ENCODE results near the gene COL27A1.

The COL27A1 gene

DNA sequence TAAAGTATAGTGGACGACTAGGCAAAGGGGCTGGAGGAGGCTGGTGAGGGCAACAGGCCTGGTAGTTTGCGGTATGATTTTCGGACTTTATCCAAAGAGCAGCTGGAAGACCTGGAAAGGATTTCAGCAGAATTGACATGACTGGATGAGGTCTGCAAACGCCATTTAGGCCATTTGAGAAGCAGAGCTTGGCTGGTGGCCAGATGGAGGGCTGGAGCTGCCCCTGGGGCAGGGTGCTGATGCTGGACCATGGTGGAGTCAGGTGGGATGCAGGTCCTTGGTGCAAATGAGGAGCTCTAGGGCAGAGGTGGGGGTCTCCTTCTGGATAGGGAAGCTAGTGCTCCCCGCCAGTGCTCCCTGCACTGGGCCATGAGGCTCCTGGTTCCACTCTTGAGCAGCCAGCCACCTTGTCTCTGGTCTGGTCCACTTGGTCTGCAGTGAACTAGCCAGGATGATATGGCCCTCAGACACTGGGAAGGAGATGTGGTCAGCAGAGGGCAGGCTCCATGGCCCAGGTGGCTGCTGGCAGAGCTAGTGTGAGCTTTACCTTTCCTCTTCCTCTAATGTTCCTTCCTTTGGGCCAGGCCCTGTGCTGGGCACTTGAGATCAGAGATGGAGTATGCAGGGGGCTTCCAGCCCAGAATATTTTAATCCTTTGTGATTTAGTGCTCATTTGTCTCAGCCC lies 31.4 kb downstream of the COL27A1 start (continued):
- TF ChIP-seq, protein P1, sequence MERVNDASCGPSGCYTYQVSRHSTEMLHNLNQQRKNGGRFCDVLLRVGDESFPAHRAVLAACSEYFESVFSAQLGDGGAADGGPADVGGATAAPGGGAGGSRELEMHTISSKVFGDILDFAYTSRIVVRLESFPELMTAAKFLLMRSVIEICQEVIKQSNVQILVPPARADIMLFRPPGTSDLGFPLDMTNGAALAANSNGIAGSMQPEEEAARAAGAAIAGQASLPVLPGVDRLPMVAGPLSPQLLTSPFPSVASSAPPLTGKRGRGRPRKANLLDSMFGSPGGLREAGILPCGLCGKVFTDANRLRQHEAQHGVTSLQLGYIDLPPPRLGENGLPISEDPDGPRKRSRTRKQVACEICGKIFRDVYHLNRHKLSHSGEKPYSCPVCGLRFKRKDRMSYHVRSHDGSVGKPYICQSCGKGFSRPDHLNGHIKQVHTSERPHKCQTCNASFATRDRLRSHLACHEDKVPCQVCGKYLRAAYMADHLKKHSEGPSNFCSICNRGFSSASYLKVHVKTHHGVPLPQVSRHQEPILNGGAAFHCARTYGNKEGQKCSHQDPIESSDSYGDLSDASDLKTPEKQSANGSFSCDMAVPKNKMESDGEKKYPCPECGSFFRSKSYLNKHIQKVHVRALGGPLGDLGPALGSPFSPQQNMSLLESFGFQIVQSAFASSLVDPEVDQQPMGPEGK (CRISPR knock-in tag; IDR thresholded peaks at IDR 0.05; ENCODE audit: borderline replicate concordance): no peak
- no peak for TF ChIP-seq ZC3H10 (CRISPR knock-in tag; IDR thresholded peaks at IDR 0.05)
- TF ChIP-seq ZFP3 (CRISPR knock-in tag; IDR thresholded peaks at IDR 0.05): no peak
- no peak for TF ChIP-seq TOX (CRISPR knock-in tag; IDR thresholded peaks at IDR 0.05; ENCODE audit: borderline replicate concordance)
- TF ChIP-seq CSDC2 (CRISPR knock-in tag; IDR thresholded peaks at IDR 0.05): no peak

DNA sequence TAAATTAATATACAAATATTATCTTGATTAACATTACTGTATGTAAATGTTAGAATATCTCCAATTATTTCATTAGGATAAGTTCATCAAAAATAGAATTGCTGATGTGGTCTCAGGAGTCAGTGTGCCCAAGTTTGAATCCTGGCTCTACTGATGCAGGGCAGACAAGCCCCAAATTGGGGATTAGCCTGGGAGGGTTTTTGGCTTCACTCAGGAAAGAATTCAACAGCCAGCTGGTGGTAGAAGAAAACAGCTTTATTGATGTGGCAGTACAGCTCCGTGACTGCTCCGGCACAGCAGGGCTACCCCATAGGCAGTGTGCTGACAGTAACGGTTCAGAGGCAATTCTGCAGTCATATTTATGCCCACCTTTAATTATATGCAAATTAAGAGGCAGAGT lies 32.5 kb downstream of the COL27A1 start:
- no peak for ATAC-seq

DNA sequence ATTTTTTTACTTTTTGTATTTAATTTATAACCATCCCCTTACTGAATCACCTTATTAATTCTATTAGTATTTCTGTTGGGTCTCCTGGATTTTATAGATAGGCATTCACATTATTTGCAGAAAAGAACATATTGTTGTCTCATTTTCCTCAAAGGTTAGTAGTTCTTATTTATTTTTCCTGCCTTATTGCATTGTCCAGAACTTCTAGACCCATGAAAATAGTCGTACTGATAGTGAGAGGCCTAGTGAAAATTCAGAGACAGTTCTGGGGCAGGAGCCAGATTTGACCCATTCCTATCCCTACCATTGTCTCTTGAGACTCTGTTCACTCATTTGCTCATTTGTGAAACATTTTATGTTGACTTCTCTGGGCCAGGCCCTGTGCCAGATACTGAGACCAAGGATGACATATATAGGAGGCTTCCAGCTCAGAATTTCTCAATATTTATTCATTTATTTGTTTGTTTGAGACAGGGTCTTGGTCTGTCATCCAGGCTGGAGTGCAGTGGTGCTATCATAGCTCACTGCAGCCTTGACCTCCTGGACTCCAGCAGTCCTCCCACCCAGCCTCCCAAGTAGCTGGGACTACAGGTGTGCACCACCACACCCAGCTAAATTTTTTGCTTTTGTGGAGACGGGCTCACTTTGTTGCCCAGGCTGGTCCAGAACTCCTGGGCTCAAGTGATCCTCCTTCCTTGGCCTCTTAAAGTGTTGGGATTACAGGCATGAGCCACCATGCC lies 34.7 kb downstream of the COL27A1 start:
- no peak for ATAC-seq
- no peak for TF ChIP-seq GLIS3 (CRISPR knock-in tag; IDR thresholded peaks at IDR 0.05)
- TF ChIP-seq, protein P2, sequence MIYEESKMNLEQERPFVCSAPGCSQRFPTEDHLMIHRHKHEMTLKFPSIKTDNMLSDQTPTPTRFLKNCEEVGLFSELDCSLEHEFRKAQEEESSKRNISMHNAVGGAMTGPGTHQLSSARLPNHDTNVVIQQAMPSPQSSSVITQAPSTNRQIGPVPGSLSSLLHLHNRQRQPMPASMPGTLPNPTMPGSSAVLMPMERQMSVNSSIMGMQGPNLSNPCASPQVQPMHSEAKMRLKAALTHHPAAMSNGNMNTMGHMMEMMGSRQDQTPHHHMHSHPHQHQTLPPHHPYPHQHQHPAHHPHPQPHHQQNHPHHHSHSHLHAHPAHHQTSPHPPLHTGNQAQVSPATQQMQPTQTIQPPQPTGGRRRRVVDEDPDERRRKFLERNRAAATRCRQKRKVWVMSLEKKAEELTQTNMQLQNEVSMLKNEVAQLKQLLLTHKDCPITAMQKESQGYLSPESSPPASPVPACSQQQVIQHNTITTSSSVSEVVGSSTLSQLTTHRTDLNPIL (CRISPR knock-in tag; IDR thresholded peaks at IDR 0.05; ENCODE audit: low read depth): no peak
- TF ChIP-seq BACH2 (CRISPR knock-in tag; IDR thresholded peaks at IDR 0.05; ENCODE audit: borderline replicate concordance): no peak
- TF ChIP-seq ZNF8 (CRISPR knock-in tag; IDR thresholded peaks at IDR 0.05): no peak
- TF ChIP-seq, protein P3, sequence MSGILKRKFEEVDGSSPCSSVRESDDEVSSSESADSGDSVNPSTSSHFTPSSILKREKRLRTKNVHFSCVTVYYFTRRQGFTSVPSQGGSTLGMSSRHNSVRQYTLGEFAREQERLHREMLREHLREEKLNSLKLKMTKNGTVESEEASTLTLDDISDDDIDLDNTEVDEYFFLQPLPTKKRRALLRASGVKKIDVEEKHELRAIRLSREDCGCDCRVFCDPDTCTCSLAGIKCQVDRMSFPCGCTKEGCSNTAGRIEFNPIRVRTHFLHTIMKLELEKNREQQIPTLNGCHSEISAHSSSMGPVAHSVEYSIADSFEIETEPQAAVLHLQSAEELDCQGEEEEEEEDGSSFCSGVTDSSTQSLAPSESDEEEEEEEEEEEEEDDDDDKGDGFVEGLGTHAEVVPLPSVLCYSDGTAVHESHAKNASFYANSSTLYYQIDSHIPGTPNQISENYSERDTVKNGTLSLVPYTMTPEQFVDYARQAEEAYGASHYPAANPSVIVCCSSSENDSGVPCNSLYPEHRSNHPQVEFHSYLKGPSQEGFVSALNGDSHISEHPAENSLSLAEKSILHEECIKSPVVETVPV (CRISPR knock-in tag; IDR thresholded peaks at IDR 0.05): no peak
- TF ChIP-seq CSDC2 (CRISPR knock-in tag; IDR thresholded peaks at IDR 0.05): no peak
- TF ChIP-seq ZC3H10 (CRISPR knock-in tag; IDR thresholded peaks at IDR 0.05): no peak
- TF ChIP-seq PPARA (CRISPR knock-in tag; IDR thresholded peaks at IDR 0.05; ENCODE audit: borderline replicate concordance): no peak
- no peak for TF ChIP-seq ZFP3 (CRISPR knock-in tag; IDR thresholded peaks at IDR 0.05)
- no peak for TF ChIP-seq TCF4 (CRISPR knock-in tag; IDR thresholded peaks at IDR 0.05; ENCODE audit: borderline replicate concordance)
- TF ChIP-seq RARB (CRISPR knock-in tag; IDR thresholded peaks at IDR 0.05): no peak
- TF ChIP-seq TOX (CRISPR knock-in tag; IDR thresholded peaks at IDR 0.05; ENCODE audit: borderline replicate concordance): no peak
- no peak for TF ChIP-seq ZFP30 (CRISPR knock-in tag; IDR thresholded peaks at IDR 0.05)
- TF ChIP-seq ZNF565 (CRISPR knock-in tag; conservative IDR thresholded peaks at IDR 0.05; ENCODE audit: low read depth): no peak

More for the DNA sequence above, 32.5 kb downstream of the COL27A1 start:
- TF ChIP-seq, protein P4, sequence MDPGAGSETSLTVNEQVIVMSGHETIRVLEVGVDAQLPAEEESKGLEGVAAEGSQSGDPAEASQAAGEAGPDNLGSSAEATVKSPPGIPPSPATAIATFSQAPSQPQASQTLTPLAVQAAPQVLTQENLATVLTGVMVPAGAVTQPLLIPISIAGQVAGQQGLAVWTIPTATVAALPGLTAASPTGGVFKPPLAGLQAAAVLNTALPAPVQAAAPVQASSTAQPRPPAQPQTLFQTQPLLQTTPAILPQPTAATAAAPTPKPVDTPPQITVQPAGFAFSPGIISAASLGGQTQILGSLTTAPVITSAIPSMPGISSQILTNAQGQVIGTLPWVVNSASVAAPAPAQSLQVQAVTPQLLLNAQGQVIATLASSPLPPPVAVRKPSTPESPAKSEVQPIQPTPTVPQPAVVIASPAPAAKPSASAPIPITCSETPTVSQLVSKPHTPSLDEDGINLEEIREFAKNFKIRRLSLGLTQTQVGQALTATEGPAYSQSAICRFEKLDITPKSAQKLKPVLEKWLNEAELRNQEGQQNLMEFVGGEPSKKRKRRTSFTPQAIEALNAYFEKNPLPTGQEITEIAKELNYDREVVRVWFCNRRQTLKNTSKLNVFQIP (CRISPR knock-in tag; IDR thresholded peaks at IDR 0.05; ENCODE audit: borderline replicate concordance, low read depth): no peak
- 0 out of 2 replicates have a peak, but pooled peaks have one; percentile 35 for TF ChIP-seq ZNF70 (CRISPR knock-in tag; IDR thresholded peaks at IDR 0.05)

DNA sequence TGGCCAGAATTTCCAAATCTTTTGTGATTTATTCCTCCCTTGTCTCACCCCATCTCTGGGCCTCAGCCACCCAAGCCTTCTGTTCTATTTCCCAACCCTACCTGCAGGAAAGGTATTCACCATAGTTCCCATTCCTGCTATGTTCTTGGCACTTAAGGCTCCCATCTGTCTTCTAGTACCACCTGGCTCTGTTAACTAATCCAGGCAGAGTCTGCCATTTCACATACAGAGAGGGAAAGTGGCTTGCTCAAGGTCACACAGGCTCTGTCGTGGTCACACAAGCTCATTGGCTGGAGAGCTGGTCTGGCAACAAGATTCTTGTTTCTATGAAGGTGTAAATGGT lies 35.2 kb downstream of the COL27A1 start:
- ATAC-seq: no peak
- TF ChIP-seq ARNTL (CRISPR knock-in tag; IDR thresholded peaks at IDR 0.05; ENCODE audit: borderline replicate concordance, low read depth) (no peak), ZFP3 (CRISPR knock-in tag; IDR thresholded peaks at IDR 0.05) (no peak), PPARA (CRISPR knock-in tag; IDR thresholded peaks at IDR 0.05; ENCODE audit: borderline replicate concordance) (no peak), ZC3H10 (CRISPR knock-in tag; IDR thresholded peaks at IDR 0.05) (no peak), SNAI2 (CRISPR knock-in tag; IDR thresholded peaks at IDR 0.05) (no peak), BACH2 (CRISPR knock-in tag; IDR thresholded peaks at IDR 0.05; ENCODE audit: borderline replicate concordance) (no peak), ISL1 (CRISPR knock-in tag; IDR thresholded peaks at IDR 0.05) (no peak), ZNF565 (CRISPR knock-in tag; conservative IDR thresholded peaks at IDR 0.05; ENCODE audit: low read depth) (no peak), ZFP30 (CRISPR knock-in tag; IDR thresholded peaks at IDR 0.05) (no peak), OSR1 (CRISPR knock-in tag; IDR thresholded peaks at IDR 0.05) (no peak), ESRRG (CRISPR knock-in tag; IDR thresholded peaks at IDR 0.05) (no peak)
- TF ChIP-seq, protein P1 (CRISPR knock-in tag; IDR thresholded peaks at IDR 0.05; ENCODE audit: borderline replicate concordance): no peak
- TF ChIP-seq, protein P4 (CRISPR knock-in tag; IDR thresholded peaks at IDR 0.05; ENCODE audit: borderline replicate concordance, low read depth): no peak
